ENCODE results near the gene SGIP1.

The SGIP1 gene

DNA sequence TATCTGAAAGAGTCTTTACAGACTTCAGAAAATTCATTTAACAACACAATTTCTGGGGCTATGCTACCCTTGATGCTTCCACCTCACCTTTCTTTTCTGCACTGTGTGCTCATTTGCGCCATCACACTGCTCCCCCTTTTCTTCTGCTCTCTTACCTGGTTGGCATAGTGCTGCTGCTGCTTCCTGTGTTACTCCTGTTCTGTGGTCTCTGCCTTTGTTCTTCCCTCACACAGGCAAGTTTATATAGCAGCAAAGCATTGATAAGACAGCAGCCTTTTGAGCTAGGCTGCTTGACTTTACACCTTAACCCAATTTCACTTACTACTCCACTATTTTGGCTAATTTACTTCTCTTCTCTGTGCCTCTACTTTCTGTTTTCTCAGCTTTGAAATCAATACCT, 18.3 kb downstream of the SGIP1 start:
- H3K4me2 ChIP-seq (ENCODE audit: low read depth, low read length), result no peak overlapping the region
- no peaks in the 10 kb centered on the region for H3F3A ChIP-seq (ENCODE audit: insufficient read depth, low read length)
- H3K27ac ChIP-seq (ENCODE audit: low read length), result no peak overlapping the region
- no peaks in the 10 kb centered on the region for H3K9me2 ChIP-seq (replicated peaks; ENCODE audit: insufficient read depth, low read length)
- no peaks in the 10 kb centered on the region for H3K4me1 ChIP-seq (ENCODE audit: low read length)
- H3K9me3 ChIP-seq (replicated peaks; ENCODE audit: insufficient read depth, low read length), result no peaks in the 10 kb centered on the region
- no peak overlapping the region for H3K9ac ChIP-seq (ENCODE audit: low read length)
- no peak overlapping the region for H2AFZ ChIP-seq (ENCODE audit: low read length)
- no peak for DNase-seq
- H4K20me1 ChIP-seq (ENCODE audit: insufficient read depth, low read length), result no peaks in the 10 kb centered on the region
- H3K79me2 ChIP-seq (ENCODE audit: low read length), result no peaks in the 10 kb centered on the region
- no peaks in the 10 kb centered on the region for H3K27me3 ChIP-seq (replicated peaks; ENCODE audit: insufficient read depth, low read length)
- TF ChIP-seq EZH2phosphoT487 (IDR thresholded peaks at IDR 0.05; ENCODE audit: low read length), result no peak
- TF ChIP-seq EZH2 (optimal IDR thresholded peaks at IDR 0.05; ENCODE audit: low read depth, low read length), result no peak
- TF ChIP-seq, protein P1, sequence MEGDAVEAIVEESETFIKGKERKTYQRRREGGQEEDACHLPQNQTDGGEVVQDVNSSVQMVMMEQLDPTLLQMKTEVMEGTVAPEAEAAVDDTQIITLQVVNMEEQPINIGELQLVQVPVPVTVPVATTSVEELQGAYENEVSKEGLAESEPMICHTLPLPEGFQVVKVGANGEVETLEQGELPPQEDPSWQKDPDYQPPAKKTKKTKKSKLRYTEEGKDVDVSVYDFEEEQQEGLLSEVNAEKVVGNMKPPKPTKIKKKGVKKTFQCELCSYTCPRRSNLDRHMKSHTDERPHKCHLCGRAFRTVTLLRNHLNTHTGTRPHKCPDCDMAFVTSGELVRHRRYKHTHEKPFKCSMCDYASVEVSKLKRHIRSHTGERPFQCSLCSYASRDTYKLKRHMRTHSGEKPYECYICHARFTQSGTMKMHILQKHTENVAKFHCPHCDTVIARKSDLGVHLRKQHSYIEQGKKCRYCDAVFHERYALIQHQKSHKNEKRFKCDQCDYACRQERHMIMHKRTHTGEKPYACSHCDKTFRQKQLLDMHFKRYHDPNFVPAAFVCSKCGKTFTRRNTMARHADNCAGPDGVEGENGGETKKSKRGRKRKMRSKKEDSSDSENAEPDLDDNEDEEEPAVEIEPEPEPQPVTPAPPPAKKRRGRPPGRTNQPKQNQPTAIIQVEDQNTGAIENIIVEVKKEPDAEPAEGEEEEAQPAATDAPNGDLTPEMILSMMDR (IDR thresholded peaks at IDR 0.05; ENCODE audit: low read length), result no peak
- no peaks in the 10 kb centered on the region for H3K36me3 ChIP-seq (replicated peaks; ENCODE audit: insufficient read depth, low read length)
- H3K4me3 ChIP-seq (ENCODE audit: low read length), result no peak overlapping the region

DNA sequence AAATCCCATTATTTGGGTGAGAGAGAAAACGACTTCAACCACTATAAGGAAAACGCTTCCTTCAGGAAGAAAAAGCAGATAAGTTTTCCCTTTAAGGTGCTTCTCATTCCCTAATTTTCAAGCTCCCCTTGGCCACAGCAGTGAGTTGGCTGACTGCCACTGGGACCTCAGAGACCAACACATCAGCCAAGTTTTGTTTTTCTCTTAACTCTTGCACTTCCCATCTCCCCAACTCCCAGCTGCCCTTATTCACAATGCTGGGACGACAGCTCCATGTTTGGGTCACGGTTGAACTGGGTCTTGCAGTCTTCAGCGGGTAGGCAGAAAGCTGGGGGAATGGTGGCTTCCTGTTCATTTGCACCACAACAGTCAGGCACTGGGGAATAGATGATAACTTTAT, 18.9 kb downstream of the SGIP1 start:
- no peak overlapping the region for H2AFZ ChIP-seq (ENCODE audit: low read length)
- no peaks in the 10 kb centered on the region for H3K27me3 ChIP-seq (replicated peaks; ENCODE audit: insufficient read depth, low read length)
- no peak overlapping the region for H3K4me3 ChIP-seq (ENCODE audit: low read length)
- no peaks in the 10 kb centered on the region for H3K4me1 ChIP-seq (ENCODE audit: low read length)
- H3K9ac ChIP-seq (ENCODE audit: low read length), result no peak overlapping the region
- TF ChIP-seq EZH2 (optimal IDR thresholded peaks at IDR 0.05; ENCODE audit: low read depth, low read length), result no peak
- no peak overlapping the region for H3K27ac ChIP-seq (ENCODE audit: low read length)
- no peaks in the 10 kb centered on the region for H3K36me3 ChIP-seq (replicated peaks; ENCODE audit: insufficient read depth, low read length)
- no peaks in the 10 kb centered on the region for H3K9me2 ChIP-seq (replicated peaks; ENCODE audit: insufficient read depth, low read length)
- no peaks in the 10 kb centered on the region for H3F3A ChIP-seq (ENCODE audit: insufficient read depth, low read length)
- no peak overlapping the region for H3K4me2 ChIP-seq (ENCODE audit: low read depth, low read length)
- H3K9me3 ChIP-seq (replicated peaks; ENCODE audit: insufficient read depth, low read length), result no peaks in the 10 kb centered on the region
- H3K79me2 ChIP-seq (ENCODE audit: low read length), result no peaks in the 10 kb centered on the region
- DNase-seq, result no peak
- no peaks in the 10 kb centered on the region for H4K20me1 ChIP-seq (ENCODE audit: insufficient read depth, low read length)

DNA sequence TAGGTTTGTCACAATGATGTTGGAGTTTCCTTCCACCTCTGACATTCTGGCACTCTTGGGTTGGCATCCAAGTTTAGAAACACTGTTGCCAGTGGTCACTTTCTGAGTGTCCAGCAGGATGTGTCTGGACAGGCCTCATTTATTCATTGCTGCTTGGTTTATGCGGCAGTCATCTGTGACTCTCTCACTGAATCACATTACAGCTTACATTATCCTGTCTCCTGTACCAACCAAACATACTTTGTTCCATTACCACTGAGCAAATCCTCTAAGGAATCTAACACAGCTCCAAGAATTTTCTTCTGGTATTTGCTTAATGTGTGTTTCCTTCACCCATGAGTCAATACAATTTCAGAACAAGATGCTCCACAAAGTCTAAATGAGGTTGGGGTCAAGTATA, 19.9 kb downstream of the SGIP1 start:
- H3F3A ChIP-seq (ENCODE audit: insufficient read depth, low read length), result no peaks in the 10 kb centered on the region
- TF ChIP-seq EZH2 (optimal IDR thresholded peaks at IDR 0.05; ENCODE audit: low read depth, low read length) (no peak), EZH2phosphoT487 (IDR thresholded peaks at IDR 0.05; ENCODE audit: low read length) (no peak)
- TF ChIP-seq, protein P1 (IDR thresholded peaks at IDR 0.05; ENCODE audit: low read length), result no peak
- no peaks in the 10 kb centered on the region for H3K9me3 ChIP-seq (replicated peaks; ENCODE audit: insufficient read depth, low read length)
- H3K9ac ChIP-seq (ENCODE audit: low read length), result no peak overlapping the region
- H3K4me3 ChIP-seq (ENCODE audit: low read length), result no peak overlapping the region
- H3K36me3 ChIP-seq (replicated peaks; ENCODE audit: insufficient read depth, low read length), result no peaks in the 10 kb centered on the region
- no peaks in the 10 kb centered on the region for H3K9me2 ChIP-seq (replicated peaks; ENCODE audit: insufficient read depth, low read length)
- H3K27me3 ChIP-seq (replicated peaks; ENCODE audit: insufficient read depth, low read length), result no peaks in the 10 kb centered on the region
- H3K4me2 ChIP-seq (ENCODE audit: low read depth, low read length), result no peak overlapping the region
- no peaks in the 10 kb centered on the region for H3K4me1 ChIP-seq (ENCODE audit: low read length)
- H3K79me2 ChIP-seq (ENCODE audit: low read length), result no peaks in the 10 kb centered on the region
- no peak overlapping the region for H2AFZ ChIP-seq (ENCODE audit: low read length)
- no peak for DNase-seq
- H4K20me1 ChIP-seq (ENCODE audit: insufficient read depth, low read length), result no peaks in the 10 kb centered on the region
- no peak overlapping the region for H3K27ac ChIP-seq (ENCODE audit: low read length)

DNA sequence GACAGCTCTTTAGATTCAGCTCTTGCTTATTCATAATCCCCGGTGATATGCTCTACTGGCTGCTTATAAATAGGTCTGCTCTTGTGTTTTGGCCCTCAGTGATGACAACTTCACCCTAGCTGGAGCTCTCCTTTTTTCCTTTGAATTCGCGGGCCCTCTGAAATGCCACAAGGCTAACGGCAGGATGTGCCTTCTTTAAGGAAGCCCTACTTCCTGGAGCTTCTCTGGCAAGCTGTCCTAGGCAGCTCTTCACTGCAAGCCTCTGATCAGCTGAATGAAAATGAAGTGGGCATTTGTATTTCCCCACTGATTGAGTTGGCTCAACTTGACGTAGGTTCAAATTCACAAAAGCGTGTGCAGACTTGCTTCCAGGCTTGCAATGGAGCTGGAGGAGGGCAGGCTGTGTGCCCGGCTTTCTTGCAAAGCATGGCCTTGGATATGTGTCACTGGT, 22.2 kb downstream of the SGIP1 start:
- Histone ChIP-seq H3K9me3 (replicated peaks; ENCODE audit: insufficient read depth, low read length) (no peaks in the 10 kb centered on the region), H3K79me2 (ENCODE audit: low read length) (no peaks in the 10 kb centered on the region), H3F3A (ENCODE audit: insufficient read depth, low read length) (no peaks in the 10 kb centered on the region), H3K4me3 (ENCODE audit: low read length) (no peak overlapping the region), H3K27me3 (replicated peaks; ENCODE audit: insufficient read depth, low read length) (no peaks in the 10 kb centered on the region), H2AFZ (ENCODE audit: low read length) (no peak overlapping the region), H3K27ac (ENCODE audit: low read length) (no peak overlapping the region), H3K9me2 (replicated peaks; ENCODE audit: insufficient read depth, low read length) (no peaks in the 10 kb centered on the region), H3K4me2 (ENCODE audit: low read depth, low read length) (no peak overlapping the region), H4K20me1 (ENCODE audit: insufficient read depth, low read length) (no peaks in the 10 kb centered on the region), H3K9ac (ENCODE audit: low read length) (no peak overlapping the region), H3K4me1 (ENCODE audit: low read length) (no peaks in the 10 kb centered on the region), H3K36me3 (replicated peaks; ENCODE audit: insufficient read depth, low read length) (no peaks in the 10 kb centered on the region)
- DNase-seq, result no peak
- no peak for TF ChIP-seq EZH2phosphoT487 (IDR thresholded peaks at IDR 0.05; ENCODE audit: low read length)
